Skin of body (tissue), 2 donors: Measurements from ENCODE around the gene SLC39A5. TPM values are rescaled to one million over a fixed set of nuclear protein-coding genes. Genes with fewer than 3 reads are reported as not detected.
"Not testable (repeated sequence)": the region's sequence is repeated elsewhere in the genome, so short reads cannot be mapped to it uniquely, and the experiment has no call there.

Source experiments
- DNase-seq: peaks from one replicate; lab custom pipeline; 2025; lab: John Stamatoyannopoulos, UW
- total RNA-seq: library from RNA; depleted of rRNA; stranded (reverse); fragments of >200 nt; gene quantifications from one replicate; pipeline ENCODE4 v1.2.3, GENCODE V29; 2014

SLC39A5 gene
- total RNA-seq, 1 donor from 2014 or later, result not detected

GRCh38 chr12:56272468-56272867 lies 42.6 kb downstream of the SLC39A5 start:
- DNase-seq, result not testable (repeated sequence)

DNA sequence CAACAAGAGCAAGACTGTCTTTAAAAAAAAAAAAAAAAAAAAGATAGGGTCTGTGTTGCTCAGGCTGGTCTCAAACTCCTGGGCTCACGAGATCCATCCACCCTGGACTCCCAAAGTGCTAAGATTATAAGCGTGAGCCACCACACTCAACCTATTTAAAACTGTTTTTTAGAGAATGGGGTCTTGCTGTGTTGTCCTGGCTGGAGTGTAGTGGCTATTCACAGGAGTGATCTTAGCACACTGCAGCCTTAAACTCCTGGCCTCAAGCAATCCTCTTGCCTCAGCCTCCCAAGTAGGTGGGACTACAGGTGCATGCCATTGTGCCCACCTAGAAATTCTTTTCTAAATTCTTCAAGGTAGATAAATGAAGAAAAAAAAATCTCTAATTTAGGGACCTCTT lies 44.4 kb downstream of the SLC39A5 start:
- DNase-seq, result no peak

DNA sequence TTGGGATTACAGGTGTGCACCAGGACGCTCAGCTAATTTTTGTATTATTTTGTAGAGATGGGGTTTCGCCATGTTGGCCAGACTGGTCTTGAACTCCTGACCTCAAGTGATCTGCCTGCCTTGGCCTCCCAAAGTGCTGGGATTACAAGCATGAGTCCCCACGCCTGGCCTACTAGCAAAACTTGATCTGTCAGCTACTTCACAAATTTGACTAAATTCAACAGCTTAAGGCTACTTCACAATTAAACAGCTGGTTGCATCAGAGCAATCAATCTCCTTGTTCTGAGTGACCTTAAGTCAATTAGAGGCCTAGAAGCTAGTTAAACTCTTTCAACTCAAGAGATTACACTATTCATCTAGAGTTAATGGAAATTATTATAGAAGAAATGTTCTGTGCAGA lies 49.1 kb downstream of the SLC39A5 start:
- DNase-seq, result no peak

- no peak for DNase-seq
Observed at GRCh38 chr12:56280849-56281248, 51.0 kb downstream of the SLC39A5 start.

- DNase-seq, result no peak
Observed at GRCh38 chr12:56282030-56282429, 52.2 kb downstream of the SLC39A5 start.

- no peak for DNase-seq
Observed at GRCh38 chr12:56282579-56282978, 52.7 kb downstream of the SLC39A5 start.

GRCh38 chr12:56284263-56284662 lies 54.4 kb downstream of the SLC39A5 start:
- DNase-seq, result not testable (repeated sequence)

GRCh38 chr12:56286044-56286830 lies 56.4 kb downstream of the SLC39A5 start:
- no peak for DNase-seq

Other genes with a start within 250 kb of the SLC39A5 start
- gene SUOX, start 232.8 kb upstream of the SLC39A5 start, total RNA-seq, result 6.8 TPM
- gene IKZF4, start 209.0 kb upstream of the SLC39A5 start, total RNA-seq, result 2.0 TPM
- 200 TPM for gene RPS26, start 188.1 kb upstream of the SLC39A5 start, total RNA-seq
- gene ERBB3, start 149.9 kb upstream of the SLC39A5 start, total RNA-seq, result 69.5 TPM
- gene PA2G4, start 125.5 kb upstream of the SLC39A5 start, total RNA-seq, result 88.2 TPM
- gene RPL41, start 113.4 kb upstream of the SLC39A5 start, total RNA-seq, result 2,112 TPM
- 3.0 TPM for gene ZC3H10, start 111.8 kb upstream of the SLC39A5 start, total RNA-seq
- gene ESYT1, start 101.8 kb upstream of the SLC39A5 start, total RNA-seq, result 71.6 TPM
- gene MYL6B, start 77.5 kb upstream of the SLC39A5 start, total RNA-seq, result 78.8 TPM
- 1,018 TPM for gene MYL6, start 71.7 kb upstream of the SLC39A5 start, total RNA-seq
- gene SMARCC2, start 40.6 kb upstream of the SLC39A5 start, total RNA-seq, result 58.4 TPM
- gene RNF41, start 8.1 kb upstream of the SLC39A5 start, total RNA-seq, result 36.2 TPM
- 7.5 TPM for gene NABP2, start 5.7 kb upstream of the SLC39A5 start, total RNA-seq
- 11.0 TPM for gene ANKRD52, start 28.3 kb downstream of the SLC39A5 start, total RNA-seq
- gene COQ10A, start 36.9 kb downstream of the SLC39A5 start, total RNA-seq, result 7.1 TPM
- gene CS, start 70.3 kb downstream of the SLC39A5 start, total RNA-seq, result 118 TPM
- gene CNPY2, start 85.9 kb downstream of the SLC39A5 start, total RNA-seq, result 30.4 TPM
- 43.7 TPM for gene PAN2, start 103.9 kb downstream of the SLC39A5 start, total RNA-seq
- gene IL23A, start 108.8 kb downstream of the SLC39A5 start, total RNA-seq, result 0.20 TPM
- gene STAT2, start 130.1 kb downstream of the SLC39A5 start, total RNA-seq, result 125 TPM
- not detected for gene APOF, start 132.8 kb downstream of the SLC39A5 start, total RNA-seq
- gene TIMELESS, start 219.4 kb downstream of the SLC39A5 start, total RNA-seq, result 9.4 TPM
- gene MIP, start 224.6 kb downstream of the SLC39A5 start, total RNA-seq, result not detected
- 1.4 TPM for gene SPRYD4, start 238.5 kb downstream of the SLC39A5 start, total RNA-seq